ENCODE measurements around the gene IL1RAPL1. TPM values are rescaled to one million over a fixed set of nuclear protein-coding genes. Genes with fewer than 3 reads are reported as not detected.

Gene IL1RAPL1
- total and polyA plus RNA-seq, 8 donors, result 0.60 to 1.4 (median 0.95) TPM; not detected in 2

DNA sequence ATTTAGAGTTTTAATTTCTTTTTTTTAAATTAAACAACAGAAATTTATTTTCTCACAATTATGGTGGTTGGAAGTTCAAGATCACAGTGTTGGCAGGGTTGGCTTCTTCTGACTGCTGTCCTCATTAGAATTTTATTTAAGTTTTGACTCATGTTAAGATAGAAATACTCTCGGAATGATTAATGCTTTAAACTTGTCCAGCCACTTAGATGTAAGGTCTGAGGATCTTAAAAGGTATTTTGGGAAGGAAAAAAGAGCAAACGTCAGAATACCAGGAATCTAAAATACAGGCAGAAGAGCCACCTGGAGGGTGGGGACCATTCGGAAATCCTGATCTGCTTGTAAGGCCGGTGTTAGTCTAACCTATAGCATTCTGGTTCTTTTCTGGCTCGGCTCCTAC, 1205.1 kb downstream of the IL1RAPL1 start:
- Histone ChIP-seq H3K27me3 (peaks cover 0 to 4% of the 10 kb centered on the region in 2 donors), H3K36me3 (no peaks in the 10 kb centered on the region), H3K27ac (no peak overlapping the region), H3K4me3 (no peak overlapping the region), H3K9me3 (no peaks in the 10 kb centered on the region), H3K4me1 (no peaks in the 10 kb centered on the region)
- DNase-seq, result no peak
- ATAC-seq, result no peak
- intact Hi-C loops (cut with DNase I), result no loop called here
- TF ChIP-seq, protein P1, sequence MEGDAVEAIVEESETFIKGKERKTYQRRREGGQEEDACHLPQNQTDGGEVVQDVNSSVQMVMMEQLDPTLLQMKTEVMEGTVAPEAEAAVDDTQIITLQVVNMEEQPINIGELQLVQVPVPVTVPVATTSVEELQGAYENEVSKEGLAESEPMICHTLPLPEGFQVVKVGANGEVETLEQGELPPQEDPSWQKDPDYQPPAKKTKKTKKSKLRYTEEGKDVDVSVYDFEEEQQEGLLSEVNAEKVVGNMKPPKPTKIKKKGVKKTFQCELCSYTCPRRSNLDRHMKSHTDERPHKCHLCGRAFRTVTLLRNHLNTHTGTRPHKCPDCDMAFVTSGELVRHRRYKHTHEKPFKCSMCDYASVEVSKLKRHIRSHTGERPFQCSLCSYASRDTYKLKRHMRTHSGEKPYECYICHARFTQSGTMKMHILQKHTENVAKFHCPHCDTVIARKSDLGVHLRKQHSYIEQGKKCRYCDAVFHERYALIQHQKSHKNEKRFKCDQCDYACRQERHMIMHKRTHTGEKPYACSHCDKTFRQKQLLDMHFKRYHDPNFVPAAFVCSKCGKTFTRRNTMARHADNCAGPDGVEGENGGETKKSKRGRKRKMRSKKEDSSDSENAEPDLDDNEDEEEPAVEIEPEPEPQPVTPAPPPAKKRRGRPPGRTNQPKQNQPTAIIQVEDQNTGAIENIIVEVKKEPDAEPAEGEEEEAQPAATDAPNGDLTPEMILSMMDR (IDR thresholded peaks at IDR 0.05), result no peak

DNA sequence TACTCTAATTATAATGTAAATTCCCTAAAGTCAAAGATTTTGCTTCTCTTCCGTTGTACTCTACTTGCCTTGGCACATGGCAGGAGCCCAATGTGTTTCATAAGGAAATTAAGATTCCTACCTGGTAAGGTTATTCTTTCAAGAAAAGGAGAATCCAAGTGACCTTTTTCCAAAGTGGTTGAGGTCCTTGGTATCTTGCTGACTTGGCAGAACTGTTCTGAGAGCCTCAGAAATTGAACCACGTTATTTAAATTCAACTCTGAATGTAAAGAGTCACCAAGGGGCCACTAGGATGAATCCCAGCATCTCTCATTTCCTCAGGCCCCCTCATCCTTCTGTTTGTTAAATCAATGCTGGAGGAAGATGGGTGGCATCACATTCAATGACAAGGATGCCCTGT, 1209.9 kb downstream of the IL1RAPL1 start:
- TF ChIP-seq, protein P1 (IDR thresholded peaks at IDR 0.05), result no peak
- Histone ChIP-seq H3K4me3 (no peak overlapping the region), H3K27me3 (no peaks in the 10 kb centered on the region), H3K27ac (no peak overlapping the region), H3K36me3 (no peaks in the 10 kb centered on the region), H3K4me1 (no peaks in the 10 kb centered on the region), H3K9me3 (no peaks in the 10 kb centered on the region)
- intact Hi-C loops (cut with DNase I), result no loop called here
- DNase-seq, result no peak
- ATAC-seq, result no peak

DNA sequence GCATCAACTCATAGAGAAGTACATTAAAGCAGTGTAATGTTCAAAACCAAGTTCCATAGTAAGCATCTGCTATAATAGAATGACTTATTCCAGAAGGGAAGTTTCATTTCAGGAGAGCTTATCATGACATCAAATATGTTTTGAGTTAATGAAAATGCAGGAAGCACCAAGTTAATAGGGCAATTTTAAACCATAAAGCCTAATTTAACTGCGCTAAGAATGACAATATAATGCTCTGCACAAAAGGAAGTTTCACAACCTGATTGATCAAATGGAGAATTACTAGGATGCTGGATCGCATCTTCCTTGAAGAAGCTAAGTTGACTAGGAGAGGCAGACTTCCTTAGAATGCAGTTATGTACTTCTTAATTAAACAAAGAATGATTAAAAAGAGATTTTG, 1211.2 kb downstream of the IL1RAPL1 start:
- Histone ChIP-seq H3K9me3 (no peaks in the 10 kb centered on the region), H3K4me1 (no peaks in the 10 kb centered on the region), H3K27ac (no peak overlapping the region), H3K36me3 (no peaks in the 10 kb centered on the region), H3K4me3 (no peak overlapping the region), H3K27me3 (no peaks in the 10 kb centered on the region)
- no peak for DNase-seq
- ATAC-seq, result no peak
- TF ChIP-seq, protein P1 (IDR thresholded peaks at IDR 0.05), result no peak
- intact Hi-C loops (cut with DNase I), result no loop called here

DNA sequence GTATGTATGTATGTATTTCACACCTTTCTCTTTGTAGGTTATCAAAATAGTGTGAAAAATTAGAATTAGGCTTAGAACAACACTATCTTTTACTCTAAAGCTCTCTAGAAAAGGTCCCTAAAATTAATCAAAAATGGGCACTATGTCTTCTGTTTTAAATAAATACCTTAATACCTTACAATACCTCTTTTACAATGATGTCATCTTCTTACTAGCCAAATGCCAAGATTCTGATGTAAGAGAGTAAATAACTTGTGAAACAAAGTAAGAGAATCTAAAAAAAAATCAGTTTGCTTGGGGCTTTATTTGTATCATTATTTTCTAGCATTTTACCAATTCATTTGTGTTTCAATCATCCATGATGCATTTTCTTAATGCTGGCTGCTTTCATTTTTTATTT, 1225.9 kb downstream of the IL1RAPL1 start:
- Histone ChIP-seq H3K9me3 (no peaks in the 10 kb centered on the region), H3K36me3 (no peaks in the 10 kb centered on the region), H3K27ac (no peak overlapping the region), H3K4me3 (no peak overlapping the region), H3K27me3 (no peaks in the 10 kb centered on the region), H3K4me1 (no peaks in the 10 kb centered on the region)
- DNase-seq (no peak), ATAC-seq (no peak)
- TF ChIP-seq, protein P1 (IDR thresholded peaks at IDR 0.05), result no peak
- intact Hi-C loops (cut with DNase I), result no loop called here

DNA sequence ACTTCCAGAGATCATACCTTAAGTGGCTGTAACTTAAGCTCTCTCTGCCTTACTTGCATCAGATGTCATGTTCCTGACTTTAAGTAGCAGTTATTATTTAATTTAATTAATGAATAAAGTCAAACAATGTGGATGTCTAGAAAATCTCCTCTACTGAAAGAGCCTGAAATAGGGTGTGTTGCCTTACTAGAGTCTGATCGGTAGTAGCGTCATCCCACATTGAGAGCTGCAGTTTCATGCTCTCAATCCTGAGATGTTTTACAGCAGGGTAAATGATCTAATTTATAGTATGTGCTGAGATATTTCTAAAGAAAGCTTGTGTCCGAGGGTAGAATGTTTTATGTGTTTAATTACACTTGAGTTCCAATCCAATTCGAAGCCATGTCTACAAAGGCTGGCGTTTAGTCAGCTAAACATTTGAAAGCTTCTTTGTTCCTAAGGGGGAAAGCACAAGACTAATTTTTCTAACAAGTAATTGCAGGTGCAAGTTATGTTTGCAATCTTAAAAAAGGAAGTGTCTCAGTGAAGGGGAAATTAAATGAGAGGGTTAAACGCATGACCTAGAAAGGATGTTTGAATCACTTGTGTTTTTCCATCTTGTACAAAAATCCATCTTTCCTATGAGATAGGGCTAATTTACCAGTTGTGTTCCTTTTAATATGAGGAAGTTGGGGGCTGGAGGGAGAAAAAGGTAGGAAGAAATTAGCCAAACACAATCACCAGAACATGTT, 1237.1 kb downstream of the IL1RAPL1 start:
- DNase-seq (no peak), ATAC-seq (no peak)
- Histone ChIP-seq H3K27me3 (no peaks in the 10 kb centered on the region), H3K4me1 (no peaks in the 10 kb centered on the region), H3K9me3 (no peaks in the 10 kb centered on the region), H3K36me3 (no peaks in the 10 kb centered on the region), H3K27ac (no peak overlapping the region), H3K4me3 (no peak overlapping the region)
- TF ChIP-seq, protein P1 (IDR thresholded peaks at IDR 0.05), result no peak
- intact Hi-C loops (cut with DNase I), result no loop called here
